Neural cell (in vitro differentiated cells): Measurements from ENCODE around the gene RAI14.

Experiments
- CTCF ChIP-seq: fragments of 450-650 bp; IDR thresholded peaks from 2 replicates; pipeline ENCODE4 v1.5.1; 2014; ENCODE audit warnings: antibody characterized with exemption, mild to moderate bottlenecking, moderate library complexity; ENCODE audit not compliant: poor library complexity, severe bottlenecking
- EP300 ChIP-seq: fragments of 450-650 bp; conservative IDR thresholded peaks from 2 replicates; pipeline ENCODE4 v1.6.1; 2014; ENCODE audit warnings: antibody characterized with exemption, mild to moderate bottlenecking, moderate library complexity; ENCODE audit not compliant: poor library complexity, severe bottlenecking
- EZH2 ChIP-seq: fragments of 200-600, 300-800 bp; shearing (Covaris generic), sonication (generic); IDR thresholded peaks from 2 replicates; pipeline ENCODE4 v1.6.1; 2014; ENCODE audit warnings: antibody characterized with exemption, low read length, borderline replicate concordance, mild to moderate bottlenecking; ENCODE audit not compliant: insufficient read depth, poor library complexity, severe bottlenecking
- MXI1 ChIP-seq: fragments of 450-650 bp; conservative IDR thresholded peaks from 2 replicates; pipeline ENCODE4 v1.6.1; 2014; ENCODE audit warnings: antibody characterized with exemption, mild to moderate bottlenecking; ENCODE audit not compliant: poor library complexity, severe bottlenecking
- POLR2AphosphoS5 ChIP-seq: IDR thresholded peaks from 2 replicates; pipeline ENCODE4 v1.6.1; 2012
- RAD21 ChIP-seq: fragments of 450-650 bp; conservative IDR thresholded peaks from 2 replicates; pipeline ENCODE4 v1.6.1; 2014; ENCODE audit warnings: antibody characterized with exemption, mild to moderate bottlenecking, moderate library complexity
- TAF1 ChIP-seq: IDR thresholded peaks from 2 replicates; pipeline ENCODE4 v1.6.1; 2012; ENCODE audit warnings: low read depth
- TF ChIP-seq, protein P1 (sequence below): IDR thresholded peaks from 2 replicates; pipeline ENCODE4 v1.6.1; 2012; ENCODE audit warnings: borderline replicate concordance

DNA sequence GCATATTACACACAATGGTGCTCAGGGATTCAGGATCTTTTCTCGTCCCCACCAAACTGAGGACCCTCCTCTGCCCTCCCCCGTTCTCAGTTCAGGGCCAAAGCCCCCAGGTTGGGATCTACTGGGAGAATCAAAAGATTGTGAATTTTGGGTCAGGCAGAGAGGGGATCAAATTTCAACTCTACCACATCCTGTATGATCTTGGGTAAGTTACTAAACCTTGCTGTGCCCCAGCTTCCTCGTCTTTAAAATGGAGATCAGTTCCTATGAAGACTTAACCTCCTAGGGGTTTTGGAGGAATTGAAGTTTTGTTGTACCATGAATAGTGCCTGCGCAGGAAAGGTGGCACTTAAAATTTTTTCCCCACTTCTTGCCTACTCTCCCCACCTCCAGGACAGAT lies 62.4 kb downstream of the RAI14 start:
- TF ChIP-seq CTCF (no peak), EP300 (no peak), EZH2 (no peak), POLR2AphosphoS5 (no peak), TAF1 (no peak), RAD21 (no peak), MXI1 (no peak)
- TF ChIP-seq, protein P1, sequence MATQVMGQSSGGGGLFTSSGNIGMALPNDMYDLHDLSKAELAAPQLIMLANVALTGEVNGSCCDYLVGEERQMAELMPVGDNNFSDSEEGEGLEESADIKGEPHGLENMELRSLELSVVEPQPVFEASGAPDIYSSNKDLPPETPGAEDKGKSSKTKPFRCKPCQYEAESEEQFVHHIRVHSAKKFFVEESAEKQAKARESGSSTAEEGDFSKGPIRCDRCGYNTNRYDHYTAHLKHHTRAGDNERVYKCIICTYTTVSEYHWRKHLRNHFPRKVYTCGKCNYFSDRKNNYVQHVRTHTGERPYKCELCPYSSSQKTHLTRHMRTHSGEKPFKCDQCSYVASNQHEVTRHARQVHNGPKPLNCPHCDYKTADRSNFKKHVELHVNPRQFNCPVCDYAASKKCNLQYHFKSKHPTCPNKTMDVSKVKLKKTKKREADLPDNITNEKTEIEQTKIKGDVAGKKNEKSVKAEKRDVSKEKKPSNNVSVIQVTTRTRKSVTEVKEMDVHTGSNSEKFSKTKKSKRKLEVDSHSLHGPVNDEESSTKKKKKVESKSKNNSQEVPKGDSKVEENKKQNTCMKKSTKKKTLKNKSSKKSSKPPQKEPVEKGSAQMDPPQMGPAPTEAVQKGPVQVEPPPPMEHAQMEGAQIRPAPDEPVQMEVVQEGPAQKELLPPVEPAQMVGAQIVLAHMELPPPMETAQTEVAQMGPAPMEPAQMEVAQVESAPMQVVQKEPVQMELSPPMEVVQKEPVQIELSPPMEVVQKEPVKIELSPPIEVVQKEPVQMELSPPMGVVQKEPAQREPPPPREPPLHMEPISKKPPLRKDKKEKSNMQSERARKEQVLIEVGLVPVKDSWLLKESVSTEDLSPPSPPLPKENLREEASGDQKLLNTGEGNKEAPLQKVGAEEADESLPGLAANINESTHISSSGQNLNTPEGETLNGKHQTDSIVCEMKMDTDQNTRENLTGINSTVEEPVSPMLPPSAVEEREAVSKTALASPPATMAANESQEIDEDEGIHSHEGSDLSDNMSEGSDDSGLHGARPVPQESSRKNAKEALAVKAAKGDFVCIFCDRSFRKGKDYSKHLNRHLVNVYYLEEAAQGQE: no peak
